Measurements from ENCODE around the gene BRAF.

DNA sequence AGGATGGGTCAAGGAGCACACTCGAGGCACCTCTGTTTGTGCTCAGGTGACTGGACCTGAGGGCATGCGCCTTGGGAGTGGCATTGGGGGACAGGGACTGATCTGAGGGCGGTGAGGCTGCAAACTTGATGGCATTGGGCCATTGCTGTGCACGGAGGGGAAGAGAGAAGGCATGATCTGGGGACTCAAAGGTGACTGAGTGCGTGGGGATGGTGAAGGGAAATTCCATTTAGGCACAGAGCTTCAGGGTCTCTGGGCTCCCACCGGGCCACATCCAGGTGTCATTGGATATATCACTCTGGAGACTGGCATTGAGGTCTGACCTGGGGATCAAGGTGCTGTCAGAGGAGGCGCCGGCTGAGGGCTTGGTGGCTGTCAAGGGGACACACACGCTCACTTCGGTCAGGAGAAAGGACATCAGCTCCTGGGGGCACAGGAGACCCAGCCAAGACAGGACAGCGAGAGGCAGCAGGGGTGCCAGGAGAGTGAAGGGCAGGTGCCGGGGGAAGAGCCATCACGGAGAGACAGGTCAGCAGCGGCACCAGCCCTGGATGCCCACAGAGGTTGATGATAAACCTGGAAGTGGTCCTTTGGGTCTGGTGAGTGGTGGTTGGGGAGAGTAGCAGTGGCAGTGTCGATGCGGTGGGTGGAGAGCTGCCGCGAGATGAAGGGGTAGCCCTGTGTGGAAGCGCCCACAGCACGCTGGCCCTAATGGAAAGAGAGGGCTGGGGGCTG lies 246.5 kb downstream of the BRAF start:
- TF ChIP-seq, protein P1, sequence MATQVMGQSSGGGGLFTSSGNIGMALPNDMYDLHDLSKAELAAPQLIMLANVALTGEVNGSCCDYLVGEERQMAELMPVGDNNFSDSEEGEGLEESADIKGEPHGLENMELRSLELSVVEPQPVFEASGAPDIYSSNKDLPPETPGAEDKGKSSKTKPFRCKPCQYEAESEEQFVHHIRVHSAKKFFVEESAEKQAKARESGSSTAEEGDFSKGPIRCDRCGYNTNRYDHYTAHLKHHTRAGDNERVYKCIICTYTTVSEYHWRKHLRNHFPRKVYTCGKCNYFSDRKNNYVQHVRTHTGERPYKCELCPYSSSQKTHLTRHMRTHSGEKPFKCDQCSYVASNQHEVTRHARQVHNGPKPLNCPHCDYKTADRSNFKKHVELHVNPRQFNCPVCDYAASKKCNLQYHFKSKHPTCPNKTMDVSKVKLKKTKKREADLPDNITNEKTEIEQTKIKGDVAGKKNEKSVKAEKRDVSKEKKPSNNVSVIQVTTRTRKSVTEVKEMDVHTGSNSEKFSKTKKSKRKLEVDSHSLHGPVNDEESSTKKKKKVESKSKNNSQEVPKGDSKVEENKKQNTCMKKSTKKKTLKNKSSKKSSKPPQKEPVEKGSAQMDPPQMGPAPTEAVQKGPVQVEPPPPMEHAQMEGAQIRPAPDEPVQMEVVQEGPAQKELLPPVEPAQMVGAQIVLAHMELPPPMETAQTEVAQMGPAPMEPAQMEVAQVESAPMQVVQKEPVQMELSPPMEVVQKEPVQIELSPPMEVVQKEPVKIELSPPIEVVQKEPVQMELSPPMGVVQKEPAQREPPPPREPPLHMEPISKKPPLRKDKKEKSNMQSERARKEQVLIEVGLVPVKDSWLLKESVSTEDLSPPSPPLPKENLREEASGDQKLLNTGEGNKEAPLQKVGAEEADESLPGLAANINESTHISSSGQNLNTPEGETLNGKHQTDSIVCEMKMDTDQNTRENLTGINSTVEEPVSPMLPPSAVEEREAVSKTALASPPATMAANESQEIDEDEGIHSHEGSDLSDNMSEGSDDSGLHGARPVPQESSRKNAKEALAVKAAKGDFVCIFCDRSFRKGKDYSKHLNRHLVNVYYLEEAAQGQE (IDR thresholded peaks at IDR 0.05; ENCODE audit: low read depth) = no peak
- no peak for TF ChIP-seq EZH2phosphoT487 (IDR thresholded peaks at IDR 0.05; ENCODE audit: borderline replicate concordance)
- TF ChIP-seq, protein P2, sequence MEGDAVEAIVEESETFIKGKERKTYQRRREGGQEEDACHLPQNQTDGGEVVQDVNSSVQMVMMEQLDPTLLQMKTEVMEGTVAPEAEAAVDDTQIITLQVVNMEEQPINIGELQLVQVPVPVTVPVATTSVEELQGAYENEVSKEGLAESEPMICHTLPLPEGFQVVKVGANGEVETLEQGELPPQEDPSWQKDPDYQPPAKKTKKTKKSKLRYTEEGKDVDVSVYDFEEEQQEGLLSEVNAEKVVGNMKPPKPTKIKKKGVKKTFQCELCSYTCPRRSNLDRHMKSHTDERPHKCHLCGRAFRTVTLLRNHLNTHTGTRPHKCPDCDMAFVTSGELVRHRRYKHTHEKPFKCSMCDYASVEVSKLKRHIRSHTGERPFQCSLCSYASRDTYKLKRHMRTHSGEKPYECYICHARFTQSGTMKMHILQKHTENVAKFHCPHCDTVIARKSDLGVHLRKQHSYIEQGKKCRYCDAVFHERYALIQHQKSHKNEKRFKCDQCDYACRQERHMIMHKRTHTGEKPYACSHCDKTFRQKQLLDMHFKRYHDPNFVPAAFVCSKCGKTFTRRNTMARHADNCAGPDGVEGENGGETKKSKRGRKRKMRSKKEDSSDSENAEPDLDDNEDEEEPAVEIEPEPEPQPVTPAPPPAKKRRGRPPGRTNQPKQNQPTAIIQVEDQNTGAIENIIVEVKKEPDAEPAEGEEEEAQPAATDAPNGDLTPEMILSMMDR (IDR thresholded peaks at IDR 0.05 in 2 of 3, conservative IDR thresholded peaks at IDR 0.05 in 1 of 3; ENCODE audit: borderline replicate concordance in 1 of 3, insufficient read depth in 1 of 3, low read depth in 2 of 3, low read length in 2 of 3) = no peak
- no peak for TF ChIP-seq CBX3 (IDR thresholded peaks at IDR 0.05; ENCODE audit: low read depth)
- no peak for TF ChIP-seq ZNF274 (IDR thresholded peaks at IDR 0.05; ENCODE audit: low read depth, low read length)
- TF ChIP-seq EZH2 (IDR thresholded peaks at IDR 0.05) = no peak
- TF ChIP-seq POLR2A (IDR thresholded peaks at IDR 0.05; ENCODE audit: borderline replicate concordance, extremely low read depth, insufficient read depth, insufficient read length) = no peak
- TF ChIP-seq, protein P3, sequence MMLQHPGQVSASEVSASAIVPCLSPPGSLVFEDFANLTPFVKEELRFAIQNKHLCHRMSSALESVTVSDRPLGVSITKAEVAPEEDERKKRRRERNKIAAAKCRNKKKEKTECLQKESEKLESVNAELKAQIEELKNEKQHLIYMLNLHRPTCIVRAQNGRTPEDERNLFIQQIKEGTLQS (IDR thresholded peaks at IDR 0.05) = no peak

Data from HCT116 (cell line).